ENCODE results near the gene CTPS2.
"Not testable (repeated sequence)": the region's sequence is repeated elsewhere in the genome, so short reads cannot be mapped to it uniquely, and the experiment has no call there.

Gene CTPS2

DNA sequence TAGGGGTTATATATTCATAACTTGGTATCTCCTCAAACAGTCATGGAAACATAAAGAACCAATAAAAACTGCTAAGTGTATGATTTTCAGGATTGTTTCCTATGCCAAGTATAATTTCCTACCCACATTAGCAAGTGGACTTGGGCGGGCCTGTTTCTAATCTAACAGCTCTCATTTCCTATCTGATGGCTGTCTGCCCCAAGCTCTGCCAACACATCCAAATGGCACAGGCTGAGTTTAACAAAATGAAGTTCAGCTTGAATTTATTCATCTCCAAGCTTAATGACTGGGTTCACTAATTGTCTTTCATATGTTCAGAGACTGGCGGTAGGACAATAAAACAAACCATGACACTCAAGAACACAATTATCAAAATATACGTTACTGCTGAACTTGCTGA is 118.0 kb downstream of the CTPS2 start:
- DNase-seq: no peak

DNA sequence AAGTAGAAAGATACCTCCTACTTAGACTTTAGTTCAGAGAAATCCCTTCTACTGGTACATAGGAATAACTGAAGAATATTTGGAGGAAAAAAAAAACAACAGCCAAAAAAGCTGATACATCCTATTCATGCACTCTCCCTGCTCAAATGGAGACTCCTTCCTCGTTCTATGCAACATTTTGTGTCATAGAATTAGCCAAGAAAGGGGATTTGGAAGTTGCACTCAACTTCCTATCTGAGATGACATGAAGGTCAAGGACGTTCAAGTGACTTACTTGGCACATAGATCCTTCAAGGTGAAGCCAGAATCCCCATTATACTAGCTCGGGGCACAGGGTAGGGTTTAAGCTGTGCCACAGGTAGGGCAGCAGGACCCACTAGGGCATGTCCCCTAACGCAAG is 118.7 kb downstream of the CTPS2 start:
- DNase-seq: no peak

DNA sequence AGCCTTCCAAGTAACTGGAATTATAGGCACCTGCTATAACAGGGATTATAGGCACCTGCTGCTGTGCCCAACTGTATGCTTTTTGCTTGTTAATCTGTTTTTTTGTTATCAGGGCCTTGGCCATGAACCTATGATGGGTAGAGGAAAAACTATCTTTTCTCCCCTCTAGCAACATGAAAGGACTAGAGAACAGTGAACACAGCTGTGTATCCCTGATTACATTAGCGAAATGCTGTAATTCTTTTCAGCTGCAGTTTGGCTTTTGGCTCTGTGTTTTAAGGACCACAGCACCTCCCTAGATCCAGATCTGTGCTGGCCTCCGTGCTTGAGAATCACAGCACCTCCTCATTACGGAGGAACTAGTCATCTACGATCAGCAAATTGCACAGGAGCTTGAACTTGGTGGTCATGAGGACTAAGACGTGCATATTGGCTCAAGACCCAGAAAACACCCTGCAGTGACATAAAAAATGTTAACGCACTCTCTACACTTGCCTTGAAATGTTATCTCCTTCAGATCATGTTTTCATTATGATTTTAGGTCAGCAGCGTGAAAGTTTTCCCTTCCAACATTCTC is 120.2 kb downstream of the CTPS2 start:
- DNase-seq: no peak

DNA sequence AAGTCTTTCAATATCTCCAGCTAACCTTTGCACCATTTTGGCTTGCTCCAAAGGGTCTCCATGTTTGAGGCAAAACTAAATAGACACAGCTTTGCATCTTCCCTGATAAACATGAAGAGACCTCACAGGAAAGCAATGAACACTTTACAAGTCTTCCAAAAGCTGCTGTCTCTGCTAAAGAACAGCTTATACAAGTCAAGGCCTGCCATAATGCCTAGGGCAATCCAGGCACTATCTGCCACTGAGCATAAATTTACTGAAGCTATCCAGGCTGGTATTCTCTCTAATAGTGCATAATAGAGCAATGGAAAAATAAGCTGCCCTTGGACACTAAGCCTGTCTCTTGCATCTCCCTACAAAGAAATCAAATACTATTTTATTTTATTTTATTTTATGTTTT is 122.6 kb downstream of the CTPS2 start:
- no peak for DNase-seq

DNA sequence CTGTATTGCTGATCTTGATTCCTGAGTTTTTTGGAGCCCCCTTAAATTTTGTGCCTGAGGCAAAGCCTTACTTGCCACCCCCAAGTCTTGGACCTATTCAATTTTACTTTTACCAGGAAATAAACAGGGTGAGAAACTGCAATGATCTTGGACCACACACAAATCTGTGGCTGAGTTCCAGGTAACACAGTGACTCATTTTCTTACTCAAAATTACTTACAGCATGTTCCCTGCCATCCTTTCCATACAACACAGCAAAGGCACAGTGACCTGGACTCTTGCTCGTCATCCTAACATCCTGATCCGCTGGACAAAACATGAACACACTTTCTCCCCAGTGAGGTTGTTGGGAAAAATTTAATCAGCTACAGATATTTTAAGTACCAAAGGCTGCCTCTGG is 123.3 kb downstream of the CTPS2 start:
- no peak for DNase-seq

DNA sequence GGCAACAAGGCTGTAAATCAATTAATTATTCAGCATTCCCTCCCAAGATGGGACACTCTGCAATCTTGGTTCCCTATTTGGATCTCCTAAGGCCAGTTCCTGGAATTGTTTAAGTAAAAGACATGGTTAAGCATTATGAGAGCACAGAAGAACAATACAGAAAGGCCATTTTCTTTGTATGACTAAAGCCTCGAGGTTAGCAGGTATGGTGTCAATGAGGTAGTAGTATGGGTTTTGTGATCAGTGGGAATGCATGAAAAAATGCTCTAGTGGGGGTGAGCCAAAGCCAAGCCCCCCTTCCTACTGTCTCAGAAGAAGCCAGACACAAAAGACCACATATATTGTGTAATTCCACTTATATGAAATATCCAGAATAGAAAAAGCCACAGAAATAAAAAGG is 124.2 kb downstream of the CTPS2 start:
- DNase-seq: no peak

DNA sequence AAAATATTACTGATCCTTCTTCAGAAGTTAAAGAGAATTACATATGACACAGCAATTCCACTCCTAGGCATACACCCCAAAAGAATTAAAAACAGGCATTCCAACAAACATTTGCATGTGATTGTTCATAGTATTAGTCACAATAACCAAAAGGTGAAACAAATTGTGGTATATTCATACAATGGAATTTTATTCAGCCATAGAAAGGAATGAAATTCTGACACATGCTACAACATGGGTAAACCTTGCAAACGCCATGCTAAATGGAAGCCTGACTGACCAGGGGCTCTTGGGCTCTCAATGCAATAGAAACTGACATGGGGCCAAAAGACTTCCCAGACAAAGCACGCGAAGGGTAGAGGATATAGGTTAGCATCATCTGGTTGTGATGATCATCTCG is 124.6 kb downstream of the CTPS2 start:
- no peak for DNase-seq

DNA sequence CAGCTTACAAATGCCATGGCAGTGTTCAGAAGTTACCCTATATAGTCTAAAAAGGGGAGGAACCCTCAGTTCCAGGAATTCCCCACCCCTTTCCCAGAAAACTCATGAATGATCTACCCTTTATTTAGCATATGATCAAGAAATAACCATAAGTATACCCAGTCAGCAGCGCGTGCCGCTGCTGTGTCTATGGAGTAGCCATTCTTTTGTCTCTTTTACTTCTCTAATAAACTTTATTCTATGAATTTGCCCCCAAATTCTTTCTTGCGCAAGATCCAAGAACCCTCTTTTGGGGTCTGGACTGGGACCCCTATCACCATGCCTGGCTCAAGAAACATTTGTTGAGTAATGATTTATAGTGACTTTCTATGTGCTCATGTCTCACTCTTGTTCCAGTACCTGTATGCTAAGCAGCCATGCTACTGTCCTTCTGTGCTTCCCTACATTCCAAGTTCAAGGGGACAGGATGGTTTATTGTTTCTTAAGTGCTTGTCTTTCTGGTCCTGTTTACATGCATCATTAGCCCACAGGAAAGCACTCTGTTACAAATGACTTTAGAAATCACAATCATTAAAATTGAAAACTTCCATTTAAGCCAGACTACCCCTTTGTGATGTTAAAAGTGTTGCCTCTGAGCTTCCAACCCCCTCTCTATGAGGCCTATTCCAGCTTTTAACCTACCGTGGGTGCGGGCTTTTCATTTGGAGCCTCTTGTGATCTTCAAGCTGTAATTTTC is 125.9 kb downstream of the CTPS2 start:
- no peak for DNase-seq

DNA sequence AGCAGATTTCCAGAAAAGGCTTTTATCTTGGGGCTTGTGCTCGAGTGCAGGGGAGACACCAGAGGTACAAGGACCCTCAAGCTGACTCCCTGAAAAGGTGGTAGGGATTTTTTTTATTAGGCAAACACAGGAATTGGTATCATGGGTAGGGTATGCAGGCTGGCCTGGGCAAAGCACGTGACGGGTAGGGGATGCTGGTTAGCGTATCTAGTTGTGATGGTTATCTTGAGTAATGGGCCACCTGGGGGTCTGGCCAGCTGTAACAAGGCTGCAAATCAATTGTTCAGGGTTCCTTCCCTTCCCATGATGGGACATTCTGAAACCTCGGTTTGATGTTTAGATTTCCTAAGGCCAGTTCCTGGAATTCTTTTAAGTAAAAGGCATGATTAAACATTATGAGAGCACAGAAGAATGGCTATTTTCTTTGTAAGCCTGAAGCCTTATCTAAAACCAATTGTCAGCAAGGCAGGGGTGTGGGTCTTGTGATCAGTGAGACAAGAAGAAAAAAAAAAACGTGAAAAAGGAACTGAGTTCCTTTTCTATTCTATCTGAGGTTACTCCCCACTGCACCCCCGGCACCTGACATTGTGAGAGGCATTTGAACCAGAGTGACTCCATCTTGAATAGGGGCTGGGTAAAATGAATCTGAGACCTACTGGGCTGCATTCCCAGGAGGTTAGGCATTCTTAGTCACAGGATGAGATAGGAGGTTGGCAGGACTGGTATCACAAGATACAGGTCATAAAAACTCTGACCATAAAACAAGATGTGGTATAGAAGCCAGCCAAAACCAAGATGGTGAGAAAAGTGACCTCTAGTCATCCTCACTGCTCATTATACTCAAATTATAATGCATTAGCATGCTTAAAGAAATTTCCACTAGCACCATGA is 126.7 kb downstream of the CTPS2 start:
- no peak for DNase-seq

DNA sequence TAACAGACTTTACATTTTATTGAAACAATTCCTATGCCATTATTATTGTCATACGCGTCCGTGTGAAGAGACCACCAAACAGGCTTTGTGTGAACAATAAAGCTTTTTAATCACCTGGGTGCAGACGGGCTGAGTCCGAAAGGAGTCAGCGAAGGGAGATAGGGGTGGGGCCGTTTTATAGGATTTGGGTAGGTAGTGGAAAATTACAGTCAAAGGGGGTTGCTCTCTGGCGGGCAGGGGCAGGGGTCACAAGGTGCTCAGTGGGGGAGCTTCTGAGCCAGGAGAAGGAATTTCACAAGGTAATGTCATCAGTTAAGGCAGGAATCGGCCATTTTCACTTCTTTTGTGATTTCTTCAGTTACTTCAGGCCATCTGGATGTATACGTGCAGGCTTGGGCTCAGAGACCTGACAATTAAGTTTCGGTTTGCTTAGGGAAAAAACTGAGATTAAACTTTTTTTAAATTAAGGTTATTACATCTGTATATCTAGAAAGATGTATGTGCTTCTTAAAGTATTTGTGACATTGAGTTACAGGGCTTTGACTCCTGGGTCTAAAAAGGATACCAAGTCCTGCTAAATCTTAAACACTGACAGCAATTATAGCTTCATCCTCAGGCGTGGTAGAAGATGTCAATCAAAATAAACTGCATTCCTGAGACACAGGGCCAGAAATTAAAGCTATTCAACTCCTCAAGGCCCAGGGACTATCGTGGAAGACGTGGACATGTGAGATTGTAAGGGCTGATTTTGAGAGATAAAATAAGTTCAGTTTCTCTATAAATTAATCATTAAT is 132.3 kb downstream of the CTPS2 start:
- DNase-seq: not testable (repeated sequence)

DNA sequence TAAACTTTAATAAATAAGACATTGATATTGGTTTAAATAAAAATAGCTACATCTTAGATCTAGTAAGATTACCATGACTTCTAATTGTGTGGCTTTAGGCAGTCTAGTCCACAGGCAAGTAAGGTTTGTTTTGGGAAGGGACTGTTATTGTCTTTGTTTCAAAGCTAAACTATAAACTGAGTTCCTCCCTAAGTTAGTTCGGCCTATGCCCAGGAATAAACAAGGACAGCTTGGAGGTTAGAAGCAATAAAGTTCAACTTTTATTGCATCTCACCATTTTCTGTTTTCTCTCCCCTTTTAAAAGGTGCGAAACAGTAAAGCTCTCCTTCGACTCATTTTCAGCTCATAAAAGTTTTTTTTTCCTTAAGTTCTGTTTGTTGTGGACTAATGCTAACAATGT is 133.0 kb downstream of the CTPS2 start:
- DNase-seq: no peak

DNA sequence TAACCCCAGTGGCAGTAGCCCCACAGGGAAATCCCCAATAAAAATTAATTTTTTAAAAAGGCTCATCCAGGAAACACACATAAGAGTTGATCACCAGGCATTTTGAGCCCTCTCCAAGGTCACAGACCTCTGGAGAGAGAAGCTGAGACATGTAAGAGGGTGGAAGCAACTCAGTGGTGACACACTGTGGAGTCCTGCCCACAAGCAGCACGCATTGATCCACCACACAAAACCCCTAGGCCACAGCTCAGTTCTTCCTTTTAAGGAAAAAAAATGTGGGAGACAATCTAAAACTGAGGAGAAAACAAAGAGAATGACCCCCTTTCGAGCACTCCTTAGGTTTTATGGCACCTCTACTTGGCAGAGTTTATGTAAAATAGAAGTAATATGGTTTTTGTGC is 134.3 kb downstream of the CTPS2 start:
- no peak for DNase-seq

DNA sequence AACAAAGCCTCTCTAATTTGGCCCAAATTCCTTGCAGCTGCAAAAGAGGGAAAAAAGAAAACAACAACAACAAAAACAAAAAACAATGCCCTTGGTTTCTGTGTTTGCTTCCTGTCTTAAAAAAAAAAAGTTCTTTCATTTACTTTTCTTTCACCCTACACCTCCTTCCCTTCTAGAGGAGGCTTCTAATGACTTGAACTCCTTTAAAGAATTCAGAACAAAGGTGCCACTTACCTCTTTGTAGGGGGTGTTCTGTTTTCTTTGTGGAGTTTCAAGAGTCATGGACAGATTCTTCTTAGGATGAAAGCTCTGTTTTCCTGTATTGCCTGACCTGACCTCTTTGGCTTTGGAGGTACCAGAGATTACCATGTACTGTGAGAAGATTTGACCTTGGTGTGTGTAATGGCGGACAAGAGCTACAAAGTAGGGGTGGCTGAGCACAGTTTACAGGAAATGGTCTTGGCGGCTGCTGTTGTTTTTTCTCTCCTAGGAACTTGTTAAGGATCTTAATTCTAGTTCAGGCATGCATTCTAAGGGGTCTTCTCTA is 134.9 kb downstream of the CTPS2 start:
- DNase-seq: no peak

DNA sequence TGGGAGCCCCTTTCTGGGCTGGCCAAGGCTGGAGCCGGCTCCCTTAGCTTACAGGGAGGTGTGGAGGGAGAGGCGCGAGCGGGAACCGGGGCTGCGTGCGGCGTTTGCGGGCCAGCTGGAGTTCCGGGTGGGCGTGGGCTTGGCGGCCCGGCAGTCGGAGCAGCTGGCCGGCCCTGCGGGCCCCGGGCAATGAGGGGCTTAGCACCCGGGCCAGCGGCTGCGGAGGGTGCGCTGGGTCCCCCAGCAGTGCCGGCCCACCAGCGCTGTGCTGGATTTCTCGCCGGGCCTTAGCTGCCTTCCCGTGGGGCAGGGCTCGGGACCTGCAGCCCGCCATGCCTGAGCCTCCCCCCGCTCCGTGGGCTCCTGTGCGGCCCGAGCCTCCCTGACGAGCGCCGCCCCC is 137.1 kb downstream of the CTPS2 start:
- DNase-seq: not testable (repeated sequence)

DNA sequence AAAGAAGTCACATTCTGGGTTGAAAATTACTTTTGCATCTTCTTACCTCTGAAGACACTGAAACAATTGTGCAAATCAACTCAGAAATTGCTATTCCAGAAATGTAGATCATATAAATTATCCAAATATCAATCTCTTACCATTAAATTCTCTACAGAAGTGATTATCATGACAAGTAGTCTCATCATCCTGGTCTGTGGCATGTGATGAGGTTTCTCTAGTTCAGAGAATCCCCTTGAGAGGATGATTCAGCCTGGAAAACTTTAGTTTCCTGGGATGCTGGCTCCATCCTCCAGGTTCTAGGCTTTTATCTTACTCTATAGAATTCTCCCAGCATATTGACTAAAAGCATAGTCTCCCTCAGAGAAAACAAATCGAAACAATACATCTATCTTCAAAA is 138.7 kb downstream of the CTPS2 start:
- DNase-seq: no peak

DNA sequence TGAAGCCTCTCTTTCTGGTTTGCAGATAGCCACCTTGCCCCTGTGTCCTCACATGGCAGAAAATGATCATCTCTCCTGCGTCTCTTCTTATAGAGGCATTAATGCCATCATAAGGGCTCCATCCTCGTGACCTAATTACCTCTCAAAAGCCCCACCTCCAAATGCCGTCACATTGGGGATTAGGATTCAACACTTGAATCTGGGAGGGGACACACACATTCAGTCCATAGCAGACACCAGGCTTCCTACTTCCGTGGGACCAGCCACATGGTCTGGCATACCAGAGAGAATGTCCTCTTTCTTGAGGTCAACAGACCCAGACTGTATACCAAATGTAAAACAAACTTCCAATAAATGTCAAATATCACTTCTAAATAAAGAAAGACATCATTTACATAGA is 144.8 kb downstream of the CTPS2 start:
- no peak for DNase-seq

DNA sequence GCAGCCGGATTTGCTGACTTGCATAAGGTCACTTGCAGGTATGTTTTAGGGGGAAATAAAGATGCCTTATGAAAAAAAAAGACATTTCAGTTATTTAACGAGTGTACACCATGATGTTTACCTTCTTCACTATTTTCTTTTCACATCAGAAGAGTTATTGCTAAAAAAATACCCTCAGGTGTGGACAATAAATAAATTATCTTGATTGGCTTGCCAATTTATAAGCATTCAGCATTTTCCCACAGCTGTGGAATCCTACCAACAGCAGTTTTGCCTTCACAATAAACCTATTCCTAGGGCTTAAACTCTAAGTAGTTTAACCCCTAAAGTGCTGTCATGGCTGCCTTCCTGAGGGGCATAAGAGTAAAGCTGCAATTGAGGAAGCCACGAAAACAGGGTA is 145.9 kb downstream of the CTPS2 start:
- no peak for DNase-seq

DNA sequence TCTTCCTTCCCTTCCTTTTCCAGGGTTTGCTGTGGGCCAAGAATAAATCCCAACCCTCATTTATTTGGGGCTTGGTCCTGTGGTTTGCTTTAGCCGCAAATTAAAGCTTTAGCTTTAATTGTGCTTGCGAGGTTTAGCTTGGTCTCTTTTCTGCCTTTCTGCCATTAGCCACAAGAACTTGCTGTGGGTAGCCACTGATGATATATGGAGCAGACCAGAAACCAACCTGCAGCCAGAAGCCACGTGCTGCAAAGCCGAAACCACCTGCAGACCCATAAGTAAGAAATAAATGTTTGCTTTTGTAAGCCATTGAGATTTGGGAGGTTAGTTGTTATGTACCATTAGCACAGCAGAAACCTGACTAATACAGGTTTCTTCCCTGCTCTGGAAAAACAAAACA is 152.3 kb downstream of the CTPS2 start:
- no peak for DNase-seq

DNA sequence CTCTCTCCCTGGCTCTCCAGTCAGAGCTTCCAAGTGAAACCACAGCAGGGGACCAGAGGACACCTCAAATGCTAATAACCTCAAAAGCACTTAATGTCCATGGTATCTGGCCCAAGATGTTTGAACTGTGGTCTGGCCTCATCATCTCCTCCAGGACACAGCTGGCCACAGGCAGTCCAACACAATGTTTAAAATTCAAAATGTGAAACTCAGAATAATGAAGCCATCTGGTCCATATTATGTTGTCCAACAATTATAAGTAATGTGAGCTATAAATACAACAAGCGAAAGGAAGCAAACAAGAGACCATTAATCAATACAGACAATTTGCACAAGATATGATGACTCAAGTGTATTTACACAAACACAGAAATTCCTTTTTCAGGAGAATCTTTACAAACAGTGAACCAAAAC is 153.3 kb downstream of the CTPS2 start:
- no peak for DNase-seq

DNA sequence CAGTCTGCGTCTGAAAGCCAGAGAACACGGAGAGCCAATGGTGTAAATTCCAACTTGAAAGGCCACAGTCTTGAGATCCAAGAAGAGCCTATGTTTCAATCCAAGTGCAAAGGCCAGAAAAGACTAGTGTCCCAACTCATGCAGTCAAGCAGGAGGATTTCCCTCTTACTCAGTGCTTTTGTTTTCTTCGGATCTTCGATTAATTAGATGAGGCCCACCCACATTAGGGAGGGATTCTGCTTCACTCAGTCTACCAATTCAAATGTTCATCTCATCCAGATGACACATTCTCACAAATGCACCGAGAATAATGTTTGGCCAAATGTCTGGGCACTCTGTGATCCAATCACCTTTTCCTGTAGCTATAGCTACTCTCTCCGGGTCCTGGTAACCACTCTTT is 154.0 kb downstream of the CTPS2 start:
- no peak for DNase-seq

DNA sequence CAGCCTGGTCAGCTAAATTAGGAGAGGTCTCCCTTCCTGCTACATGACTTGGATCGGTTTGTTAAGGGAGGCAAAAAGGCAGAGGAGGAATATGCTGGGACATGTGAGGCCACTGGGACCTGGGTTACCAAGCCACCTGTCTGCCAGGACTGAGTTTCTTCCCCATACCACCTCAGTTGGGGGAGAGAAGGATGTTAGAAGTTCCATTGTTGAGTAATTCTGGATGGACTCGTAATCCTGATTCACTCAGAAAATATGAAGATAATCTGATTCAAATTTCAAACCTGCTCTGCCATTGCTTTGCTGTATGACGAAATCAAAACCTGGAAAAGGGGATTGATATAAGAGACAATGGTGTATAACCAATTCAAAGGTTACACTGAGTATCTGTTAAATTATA is 159.9 kb downstream of the CTPS2 start:
- no peak for DNase-seq

DNA sequence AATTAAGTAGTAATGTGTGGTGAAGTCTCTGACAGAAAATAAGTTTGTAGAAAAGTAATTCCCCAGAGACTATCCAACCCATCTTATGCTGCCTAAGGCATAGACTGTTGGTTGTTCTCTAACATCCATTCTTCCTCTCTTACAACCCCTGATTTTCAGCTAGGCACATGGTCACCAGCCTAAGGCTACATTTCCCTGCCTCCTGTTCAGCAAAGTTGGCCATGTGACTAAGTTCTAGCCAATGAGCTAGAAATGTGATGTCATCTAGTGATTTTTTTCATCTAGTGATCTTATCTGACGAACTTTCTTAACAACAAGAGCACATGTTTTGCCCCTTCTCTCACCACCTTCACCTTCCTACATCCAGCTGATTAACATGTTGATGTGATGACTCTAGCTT is 164.8 kb downstream of the CTPS2 start:
- no peak for DNase-seq

DNA sequence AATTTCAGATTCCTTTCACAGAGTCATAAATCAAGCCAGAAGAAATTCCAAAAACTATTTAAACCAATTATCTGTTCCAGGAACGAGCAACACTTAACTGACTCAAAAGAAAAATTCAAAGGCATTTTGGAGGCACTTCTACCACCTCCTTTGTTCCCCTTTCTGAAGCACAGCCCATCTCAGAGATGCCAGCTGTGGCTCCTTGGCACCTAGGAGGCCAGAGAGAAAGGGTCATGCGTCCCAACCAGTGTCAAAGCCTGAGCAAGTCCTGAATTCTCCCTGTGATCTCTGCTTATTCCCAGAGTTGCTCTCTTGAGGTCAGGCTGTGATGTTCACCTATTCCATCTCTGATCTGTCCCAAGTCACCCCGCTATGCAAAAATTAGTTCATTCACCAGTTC is 167.5 kb downstream of the CTPS2 start:
- no peak for DNase-seq
